Prostate gland (tissue), 2 donors: ENCODE data around the gene COL1A2. TPM values are rescaled to one million over a fixed set of nuclear protein-coding genes. Genes with fewer than 3 reads are reported as not detected.
A peak's percentile ranks its signal among the peaks of the same experiment; 100 is the strongest.

Source experiments
- DNase-seq: peaks from one replicate; pipeline ENCODE4 v3.0.0-alpha.2; 2019; ENCODE audit warnings: low spot score
- H3K27ac ChIP-seq, 2 donors: fragments of 200-600 bp; sonication (generic); 2 replicates each; pipeline ENCODE4 v1.5.1; 2017 to 2019
- H3K27me3 ChIP-seq: fragments of 200-600 bp; sonication (generic); replicated peaks from 2 replicates; pipeline ENCODE4 v1.5.1; 2019; ENCODE audit not compliant: insufficient read depth
- H3K36me3 ChIP-seq, 2 donors: fragments of 200-600 bp; sonication (generic); 1 replicate in 1 of 2; 2 replicates in 1 of 2; pipeline versions ENCODE4 v1.5.1 to v1.8.1; 2017 to 2019
- H3K4me1 ChIP-seq: fragments of 200-600 bp; sonication (generic); replicated peaks from 2 replicates; pipeline ENCODE4 v1.5.1; 2019
- H3K4me3 ChIP-seq, 2 donors: fragments of 200-600 bp; sonication (generic); 2 replicates each; pipeline ENCODE4 v1.5.1; 2017 to 2019
- H3K9me3 ChIP-seq: fragments of 200-600 bp; sonication (generic); 2 replicates; pipeline ENCODE4 v1.5.1; 2017
- CTCF ChIP-seq, 4 experiments: fragments of 200-600 bp in 2 of 4; fragments of 450-650 bp in 2 of 4; sonication (generic) in 2 of 4; IDR thresholded peaks; 1 replicate in 3 of 4; 2 replicates in 1 of 4; pipeline ENCODE4 v1.5.1; 2016 to 2019; ENCODE audit warnings: antibody characterized with exemption in 4 of 4, mild to moderate bottlenecking in 2 of 4, moderate library complexity in 2 of 4
- POLR2A ChIP-seq: fragments of 450-650 bp; IDR thresholded peaks from one replicate; pipeline ENCODE4 v1.6.1; 2016; ENCODE audit warnings: antibody characterized with exemption, mild to moderate bottlenecking
- POLR2AphosphoS5 ChIP-seq: sonication (generic); formaldehyde crosslinking; IDR thresholded peaks from one replicate; pipeline ENCODE4 v1.6.1; 2017; ENCODE audit warnings: antibody characterized with exemption
- WGBS: methylation state at CpG from one replicate; pipeline ENCODE4 v1.1.5; 2018; 5-methylcytosine and 5-hydroxymethylcytosine counted together
- intact Hi-C: fragments of 100-400 bp; cut with DNase I; formaldehyde crosslinking; loops from one replicate; pipeline ENCODE4 v1.14.2; 2022
- total RNA-seq, 2 donors: library from RNA; depleted of rRNA; stranded (reverse); fragments of >200 nt; gene quantifications; one replicate each; pipeline ENCODE4 v1.1.0, GENCODE V29; 2016

The COL1A2 gene
- total RNA-seq, 2 donors from 2014 or later, result 51.2 to 805 TPM

- 41% methylated on average over 4 of the region's 4 CpGs for WGBS
- H3K27ac ChIP-seq, result no peak overlapping the region
- intact Hi-C loops, result loop anchor here (10.0 kb wide), 2 partner anchors 796 to 1026 kb away; no protein-coding TSS in a partner anchor
- no peaks in the 10 kb centered on the region for H3K9me3 ChIP-seq
- no peak overlapping the region for H3K4me3 ChIP-seq
- no peaks in the 10 kb centered on the region for H3K27me3 ChIP-seq
- H3K4me1 ChIP-seq, result no peaks in the 10 kb centered on the region
- TF ChIP-seq POLR2AphosphoS5 (peak; percentile 8), CTCF (IDR thresholded peaks at IDR 0.05) (peak in 3 of 4 experiments; percentile 49 to 70 (median 63)), POLR2A (no peak)
- no peaks in the 10 kb centered on the region for H3K36me3 ChIP-seq
- DNase-seq, result no peak
Measured at GRCh38 chr7:94449151-94449725, 54.5 kb downstream of the COL1A2 start.

GRCh38 chr7:94450044-94450697, 55.5 kb downstream of the COL1A2 start:
- no peak for DNase-seq
- H3K9me3 ChIP-seq, result no peaks in the 10 kb centered on the region
- H3K27me3 ChIP-seq, result no peaks in the 10 kb centered on the region
- H3K4me1 ChIP-seq, result no peaks in the 10 kb centered on the region
- no peak for TF ChIP-seq POLR2AphosphoS5
- TF ChIP-seq POLR2A, result no peak
- no peak for TF ChIP-seq CTCF (IDR thresholded peaks at IDR 0.05)
- no peaks in the 10 kb centered on the region for H3K36me3 ChIP-seq
- H3K4me3 ChIP-seq, result no peak overlapping the region
- WGBS, result 93% methylated on average over 4 of the region's 4 CpGs
- intact Hi-C loops, result loop anchor here (5.0 kb wide), 1 partner anchor 207 kb away; the partner anchor contains the start of gene SGCE
- no peak overlapping the region for H3K27ac ChIP-seq

- H3K27ac ChIP-seq, result no peak overlapping the region
- H3K4me3 ChIP-seq, result no peak overlapping the region
- H3K9me3 ChIP-seq, result no peaks in the 10 kb centered on the region
- TF ChIP-seq POLR2AphosphoS5 (no peak), CTCF (IDR thresholded peaks at IDR 0.05) (no peak), POLR2A (no peak)
- H3K27me3 ChIP-seq, result no peaks in the 10 kb centered on the region
- H3K36me3 ChIP-seq, result no peaks in the 10 kb centered on the region
- 86% methylated on average over 4 of the region's 4 CpGs for WGBS
- no peaks in the 10 kb centered on the region for H3K4me1 ChIP-seq
- intact Hi-C loops, result loop anchor here (5.0 kb wide), 1 partner anchor 206 kb away; the partner anchor contains the start of gene SGCE
- no peak for DNase-seq
Measured at GRCh38 chr7:94451187-94451586, 56.5 kb downstream of the COL1A2 start.

GRCh38 chr7:94452239-94452638, 57.5 kb downstream of the COL1A2 start:
- Histone ChIP-seq H3K9me3 (no peaks in the 10 kb centered on the region), H3K36me3 (no peaks in the 10 kb centered on the region), H3K4me1 (no peaks in the 10 kb centered on the region), H3K27ac (no peak overlapping the region), H3K27me3 (no peaks in the 10 kb centered on the region), H3K4me3 (no peak overlapping the region)
- no peak for DNase-seq
- no peak for TF ChIP-seq POLR2AphosphoS5
- no peak for TF ChIP-seq CTCF (IDR thresholded peaks at IDR 0.05)
- no peak for TF ChIP-seq POLR2A
- intact Hi-C loops, result loop anchor here (5.0 kb wide), 1 partner anchor 205 kb away; the partner anchor contains the start of gene SGCE
- WGBS, result 21% methylated on average over 3 of the region's 3 CpGs
